Measurements from ENCODE around the gene SNX33.
"Not testable (repeated sequence)": the region's sequence is repeated elsewhere in the genome, so short reads cannot be mapped to it uniquely, and the experiment has no call there.

Gene SNX33, protein sequence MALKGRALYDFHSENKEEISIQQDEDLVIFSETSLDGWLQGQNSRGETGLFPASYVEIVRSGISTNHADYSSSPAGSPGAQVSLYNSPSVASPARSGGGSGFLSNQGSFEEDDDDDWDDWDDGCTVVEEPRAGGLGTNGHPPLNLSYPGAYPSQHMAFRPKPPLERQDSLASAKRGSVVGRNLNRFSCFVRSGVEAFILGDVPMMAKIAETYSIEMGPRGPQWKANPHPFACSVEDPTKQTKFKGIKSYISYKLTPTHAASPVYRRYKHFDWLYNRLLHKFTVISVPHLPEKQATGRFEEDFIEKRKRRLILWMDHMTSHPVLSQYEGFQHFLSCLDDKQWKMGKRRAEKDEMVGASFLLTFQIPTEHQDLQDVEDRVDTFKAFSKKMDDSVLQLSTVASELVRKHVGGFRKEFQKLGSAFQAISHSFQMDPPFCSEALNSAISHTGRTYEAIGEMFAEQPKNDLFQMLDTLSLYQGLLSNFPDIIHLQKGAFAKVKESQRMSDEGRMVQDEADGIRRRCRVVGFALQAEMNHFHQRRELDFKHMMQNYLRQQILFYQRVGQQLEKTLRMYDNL

DNA sequence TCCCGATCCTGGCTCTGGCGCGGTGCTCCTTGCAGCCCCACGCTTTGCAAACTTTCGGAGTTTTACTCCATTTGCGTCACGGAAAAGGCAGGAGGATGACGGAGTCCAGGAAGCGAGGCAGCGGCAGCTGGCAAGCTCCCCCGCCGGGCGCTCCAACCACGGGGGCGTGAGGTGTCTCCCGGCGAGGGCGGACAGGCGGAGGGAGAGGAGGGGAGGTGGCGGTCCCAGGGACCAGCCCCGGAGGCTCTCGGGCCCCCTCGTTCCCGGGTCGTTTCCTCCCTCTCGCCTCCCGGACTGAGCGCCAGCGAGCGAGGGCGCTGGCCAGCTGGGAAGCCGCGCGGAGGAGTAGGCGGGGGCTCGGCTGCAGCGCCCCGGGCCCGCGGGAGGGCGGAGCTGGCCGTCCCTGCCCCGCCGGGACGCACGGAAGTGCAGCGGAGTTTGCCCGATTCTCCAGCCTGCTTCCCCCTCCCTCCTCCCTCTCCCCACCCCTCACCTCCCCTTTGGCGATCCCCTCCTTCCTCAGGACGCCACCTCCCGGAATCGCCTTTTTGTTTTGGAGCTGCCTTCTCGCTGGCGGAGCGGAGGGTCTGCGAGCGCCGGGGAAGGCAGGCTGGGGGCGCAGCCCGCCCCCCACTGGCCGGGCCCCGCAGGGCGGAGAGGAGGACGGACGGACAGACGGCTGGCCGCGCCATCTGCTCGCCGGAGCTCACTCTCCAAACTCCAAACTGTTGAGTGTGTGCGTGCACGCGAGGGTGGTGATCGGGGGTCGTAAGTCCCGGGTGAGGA lies at the start of gene SNX33:
TSS of gene SNX33 (plus strand) at position 543 of the 786 bp plus-strand sequence. CDS start 1,191 bp downstream, outside the sequence.
- peak; percentile 83 for DNase-seq

DNA sequence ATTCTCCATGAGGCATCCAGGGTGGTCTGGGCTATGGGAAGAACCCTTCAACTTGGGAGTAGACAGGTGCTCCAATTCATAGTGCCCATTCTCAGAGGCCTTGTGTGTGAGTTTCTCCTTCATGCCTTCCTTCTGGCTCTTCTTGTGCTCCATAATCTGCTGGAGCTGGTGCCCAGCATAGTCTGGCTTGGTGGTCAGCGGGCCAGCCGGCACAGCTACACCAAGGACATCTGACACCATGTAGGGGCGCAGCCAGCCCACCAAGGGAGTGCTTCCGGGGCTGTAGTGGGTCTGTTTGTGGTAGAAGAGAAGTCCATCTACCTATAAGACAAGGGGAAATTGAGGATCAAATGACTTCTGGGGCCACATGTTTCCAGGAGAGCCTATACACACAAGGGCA lies 49.4 kb upstream of the SNX33 start:
- no peak for DNase-seq

DNA sequence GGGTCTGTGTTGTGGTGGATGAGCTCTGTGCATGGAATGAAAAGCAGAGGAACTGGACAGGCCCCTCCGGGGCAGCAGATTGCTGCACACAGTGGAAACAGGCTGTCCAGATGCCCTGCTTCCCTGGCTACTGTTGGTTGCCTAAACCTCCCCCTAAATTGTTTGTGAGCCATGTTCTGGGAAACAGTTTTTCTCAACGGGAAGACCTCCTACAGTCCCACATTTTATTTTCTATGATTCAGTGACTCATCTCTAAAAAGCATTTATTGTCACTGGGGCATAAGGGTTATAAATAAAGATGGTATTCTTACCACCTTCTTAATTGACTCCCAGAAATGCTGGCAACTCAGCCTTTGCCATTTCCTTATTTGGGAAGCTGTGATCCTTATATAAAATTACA lies 48.3 kb upstream of the SNX33 start:
- DNase-seq = peak; percentile 42

DNA sequence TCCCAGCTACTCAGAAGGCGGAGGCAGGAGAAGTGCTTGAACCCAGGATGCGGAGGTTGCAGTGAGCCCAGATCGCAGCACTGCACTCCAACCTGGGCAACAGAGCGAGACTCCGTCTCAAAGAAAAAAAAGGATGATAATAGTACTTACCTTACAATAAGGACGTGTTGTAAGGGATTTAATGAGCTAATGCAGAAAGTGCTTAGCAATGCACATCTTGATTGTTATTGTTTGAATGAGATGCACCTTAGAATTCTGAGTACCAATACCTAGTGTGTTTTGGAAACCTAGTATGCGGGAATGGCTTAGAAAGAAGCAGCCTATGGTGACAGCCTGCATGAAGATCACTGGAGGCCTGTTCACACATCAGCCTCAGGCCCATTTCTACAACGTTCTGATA lies 41.7 kb upstream of the SNX33 start:
- no peak for DNase-seq

DNA sequence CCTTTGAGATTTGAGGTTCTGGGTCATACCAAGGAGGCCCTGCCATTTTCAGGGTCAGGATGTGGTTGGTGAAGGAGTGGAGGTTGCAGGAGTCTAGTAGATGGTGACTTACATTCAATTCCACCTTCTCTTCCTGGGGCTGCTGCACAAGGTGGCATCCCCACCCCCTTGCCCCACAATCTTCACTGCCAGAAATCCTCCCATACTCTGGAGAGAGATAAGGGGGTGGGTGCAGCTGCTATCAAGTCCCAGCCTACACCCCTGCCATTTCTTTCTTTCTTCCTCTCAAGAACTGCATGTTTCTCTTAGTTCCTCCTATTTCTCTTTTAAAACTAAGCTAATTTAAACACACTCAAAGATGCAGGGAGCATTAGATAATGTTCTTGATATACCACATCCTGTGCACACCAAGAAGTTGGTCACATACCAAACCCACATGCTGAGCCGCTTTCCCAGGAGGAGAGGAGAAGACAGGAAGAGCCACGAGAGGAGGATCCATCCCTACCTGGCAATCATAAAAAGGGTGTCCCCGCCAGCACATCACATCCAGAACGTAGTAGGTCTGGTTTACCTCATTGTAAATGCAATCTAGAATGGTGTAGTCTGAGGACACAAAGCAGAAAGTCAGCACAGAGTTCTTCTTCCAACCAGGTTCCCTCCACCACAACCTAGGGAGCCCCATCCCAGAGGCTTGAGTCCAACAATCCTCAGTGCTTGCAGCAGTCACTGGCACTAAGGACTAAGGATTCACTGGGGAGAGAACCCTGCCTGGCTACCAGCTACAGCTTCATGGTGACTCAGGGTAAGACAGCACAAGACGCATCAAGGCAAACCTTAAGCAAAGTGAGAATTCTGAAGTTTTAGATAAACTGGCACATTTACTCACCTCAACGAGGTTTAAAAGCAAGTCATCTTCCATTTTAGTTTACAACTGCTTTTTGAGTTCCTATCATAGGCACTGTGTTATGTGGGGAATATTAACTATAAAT lies 40.7 kb upstream of the SNX33 start:
- peak; percentile 42 for DNase-seq

DNA sequence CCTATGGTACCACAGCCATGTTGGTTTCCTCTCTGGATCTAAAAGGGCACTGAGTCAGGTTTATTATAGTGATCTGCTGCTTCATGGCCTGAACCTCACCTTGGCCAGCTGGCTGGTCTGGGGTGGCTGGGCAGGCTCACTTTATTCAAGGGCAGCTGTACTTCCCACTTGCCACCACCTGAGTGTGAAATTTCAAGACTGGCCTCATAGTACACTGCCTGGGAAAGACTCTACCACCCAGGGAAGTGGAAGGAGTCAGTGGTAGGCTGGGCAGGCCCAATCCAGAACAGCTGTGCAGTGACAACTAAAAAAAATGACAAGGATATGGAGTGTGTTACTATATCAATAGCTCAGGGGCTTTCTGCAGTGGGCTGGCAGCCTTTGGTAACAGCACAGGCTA lies 30.9 kb upstream of the SNX33 start:
- DNase-seq = no peak

DNA sequence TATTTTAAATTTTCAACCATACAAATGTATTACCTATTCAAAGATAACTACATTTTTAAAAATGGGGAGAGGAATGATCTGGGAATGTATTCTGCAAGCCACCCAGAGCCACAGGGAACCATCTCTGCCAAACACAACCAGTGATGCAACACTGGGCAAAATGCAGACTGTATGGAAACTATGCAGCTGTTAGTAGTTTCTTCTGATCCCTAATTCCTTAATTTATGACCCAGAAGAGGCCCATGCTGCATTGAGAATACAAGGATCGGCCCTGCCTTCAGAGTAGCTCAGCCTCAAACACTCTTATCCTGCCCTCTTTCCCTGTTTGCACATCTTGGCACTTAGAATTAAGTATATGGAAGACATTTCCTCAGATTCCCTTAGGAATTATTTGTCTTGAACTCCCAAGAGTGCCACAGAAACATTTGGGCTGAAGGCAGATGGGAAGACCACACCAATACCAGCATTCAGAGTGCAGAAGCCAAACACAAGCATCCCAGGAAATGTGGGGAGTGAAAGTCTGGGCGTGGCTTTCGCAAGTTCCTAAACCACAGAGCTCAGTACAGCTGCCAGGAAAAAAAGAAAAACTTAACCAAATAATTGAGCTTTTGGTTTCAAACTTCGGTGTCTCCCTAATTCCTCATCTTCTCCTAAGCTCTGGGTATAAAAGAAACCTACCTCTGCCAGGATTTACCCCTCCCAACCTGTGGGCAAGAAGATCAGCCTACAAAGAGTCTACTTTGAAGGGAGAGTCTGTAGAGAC lies 27.5 kb upstream of the SNX33 start:
- DNase-seq = peak; percentile 81

DNA sequence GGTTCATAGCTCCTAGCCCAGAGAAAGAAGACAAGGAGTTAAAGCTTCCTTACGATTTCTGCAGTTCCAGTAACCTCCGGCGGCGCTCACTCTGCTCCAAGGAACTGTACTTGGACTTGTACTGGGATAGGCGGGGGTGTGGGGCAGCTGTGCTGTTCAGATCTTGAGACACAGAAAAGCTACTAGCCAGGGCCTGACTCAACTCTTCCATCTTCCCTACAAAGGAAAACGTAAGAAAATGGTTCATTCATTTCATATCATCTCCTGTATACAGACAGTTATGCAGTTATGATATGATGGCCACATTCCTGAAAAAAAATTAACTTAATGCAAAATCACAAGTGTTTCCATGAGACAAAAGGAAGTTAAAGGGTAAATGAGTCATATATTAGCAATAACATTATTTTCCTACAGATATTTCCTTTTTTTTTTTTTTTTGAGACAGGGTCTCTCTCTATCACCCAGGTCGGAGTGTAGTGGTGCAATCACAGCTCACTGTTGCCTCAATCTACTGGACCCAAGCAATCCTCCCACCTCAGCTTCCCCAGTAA lies 26.8 kb upstream of the SNX33 start:
- peak; percentile 90 for DNase-seq

DNA sequence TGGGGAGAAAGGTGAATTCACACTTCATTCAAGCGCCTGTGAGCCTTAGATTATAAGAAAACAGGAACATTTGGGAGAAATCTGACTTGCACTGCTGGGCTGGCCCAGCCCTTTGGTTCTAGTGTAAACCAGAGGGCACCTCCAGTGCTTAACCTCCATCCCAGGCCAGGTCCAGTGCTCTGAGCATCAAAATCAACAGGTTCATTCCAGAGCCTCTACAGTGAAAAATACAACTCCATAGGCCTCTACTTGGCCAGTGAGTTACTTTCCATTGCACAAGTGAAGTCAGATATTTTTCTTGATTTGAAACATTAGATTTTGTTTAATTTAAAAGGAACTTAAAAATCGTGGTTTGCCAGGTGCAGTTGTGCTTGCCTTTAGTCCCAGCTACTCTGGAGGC lies 25.2 kb upstream of the SNX33 start:
- DNase-seq = no peak

DNA sequence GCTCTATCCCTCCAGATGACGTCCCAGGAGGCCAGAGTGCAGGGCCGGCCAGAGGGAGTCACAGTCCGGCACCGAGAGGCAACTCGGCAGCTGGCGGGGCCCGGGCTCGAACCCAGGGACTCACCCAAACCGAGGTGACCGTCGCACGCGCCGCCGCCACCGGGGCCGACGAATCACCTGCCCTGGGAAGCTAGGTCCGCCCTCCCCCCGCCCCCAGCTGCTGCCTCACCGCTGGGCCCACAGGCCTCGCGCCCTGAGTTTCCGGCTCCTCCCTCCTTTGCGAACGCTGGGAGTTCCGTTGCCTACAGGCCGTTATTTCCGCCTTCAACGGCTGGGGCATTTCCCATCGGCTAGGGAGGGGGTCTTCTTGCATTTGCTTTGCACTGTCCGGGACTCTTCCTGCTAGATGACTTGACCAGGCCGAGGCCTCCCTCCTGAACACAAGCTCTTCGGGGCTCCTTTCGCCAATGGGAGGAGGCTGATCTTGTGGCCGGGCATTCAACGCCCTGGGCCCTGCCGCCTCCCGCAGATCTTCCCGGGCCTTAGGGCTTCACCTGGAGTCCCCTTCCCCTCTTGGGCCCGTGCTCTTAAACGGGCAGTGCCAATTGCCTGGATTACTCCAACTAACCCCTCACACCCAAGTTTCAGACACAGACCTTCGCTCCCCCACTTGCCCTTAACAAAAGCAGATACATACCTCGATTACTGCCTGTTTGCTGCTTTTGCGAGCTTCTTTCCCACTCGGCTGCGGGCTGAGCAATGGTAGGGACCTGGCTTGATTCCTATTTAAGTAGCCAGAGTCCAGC lies 22.0 kb upstream of the SNX33 start, which contains the start of gene SNUPN:
TSS of gene SNUPN (minus strand) at position 184 of the 806 bp plus-strand sequence. CDS start 4,674 bp downstream, outside the sequence.
- peak; percentile 92 for DNase-seq

DNA sequence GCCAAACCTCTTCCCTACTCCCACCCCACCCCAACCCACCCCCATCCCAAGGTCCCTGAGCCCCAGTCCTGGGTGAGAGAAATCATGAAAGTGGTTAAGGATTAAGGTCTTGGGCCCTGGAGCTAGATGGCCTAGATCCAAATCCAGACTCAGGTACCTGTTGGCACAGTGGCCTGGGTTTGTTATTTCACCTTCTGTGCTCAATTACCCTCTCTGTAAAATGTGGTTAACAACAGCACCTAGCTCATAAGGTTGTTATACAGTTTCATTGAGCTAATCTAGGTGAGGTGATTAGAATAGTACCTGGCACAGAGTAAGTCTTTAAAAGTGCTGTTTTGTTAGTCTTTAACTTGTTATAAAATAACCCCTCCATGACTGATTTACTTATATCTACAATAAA lies 15.8 kb upstream of the SNX33 start:
- DNase-seq = no peak

DNA sequence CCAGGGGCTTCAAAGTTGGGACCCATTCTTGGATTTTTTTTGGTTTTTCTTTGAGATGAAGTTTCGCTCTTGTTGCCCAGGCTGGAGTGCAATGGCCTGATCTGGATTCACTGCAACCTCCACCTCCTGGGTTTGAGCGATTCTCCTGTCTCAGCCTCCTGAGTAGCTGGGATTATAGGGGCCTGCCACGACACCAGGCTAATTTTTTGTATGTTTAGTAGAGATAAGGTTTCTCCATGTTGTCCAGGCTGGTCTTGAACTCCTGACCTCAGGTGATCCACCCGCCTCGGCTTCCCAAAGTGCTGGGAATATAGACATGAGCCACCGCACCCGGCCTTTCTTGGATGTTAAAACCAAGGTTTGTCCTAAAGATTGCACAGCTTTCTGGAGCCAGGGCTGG lies 13.8 kb upstream of the SNX33 start:
- DNase-seq = not testable (repeated sequence)

DNA sequence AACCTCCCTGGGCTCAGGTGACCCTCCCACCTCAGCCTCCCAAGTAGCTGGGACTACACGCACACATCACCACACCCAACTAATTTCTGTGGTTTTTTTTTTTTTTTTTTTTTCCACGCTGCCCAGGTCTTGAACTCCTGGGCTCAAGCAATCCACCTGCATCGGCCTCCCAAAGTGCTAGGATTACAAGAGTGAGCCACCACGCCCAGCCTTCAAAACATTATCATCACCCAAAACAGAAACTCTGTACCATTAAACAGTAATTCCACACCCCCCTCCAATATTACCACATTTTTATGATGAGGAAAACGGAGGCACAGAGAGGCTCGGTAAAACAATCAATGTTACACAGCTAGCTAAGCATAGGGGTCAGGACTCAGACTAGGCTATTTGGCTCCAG lies 11.7 kb upstream of the SNX33 start:
- DNase-seq = no peak

DNA sequence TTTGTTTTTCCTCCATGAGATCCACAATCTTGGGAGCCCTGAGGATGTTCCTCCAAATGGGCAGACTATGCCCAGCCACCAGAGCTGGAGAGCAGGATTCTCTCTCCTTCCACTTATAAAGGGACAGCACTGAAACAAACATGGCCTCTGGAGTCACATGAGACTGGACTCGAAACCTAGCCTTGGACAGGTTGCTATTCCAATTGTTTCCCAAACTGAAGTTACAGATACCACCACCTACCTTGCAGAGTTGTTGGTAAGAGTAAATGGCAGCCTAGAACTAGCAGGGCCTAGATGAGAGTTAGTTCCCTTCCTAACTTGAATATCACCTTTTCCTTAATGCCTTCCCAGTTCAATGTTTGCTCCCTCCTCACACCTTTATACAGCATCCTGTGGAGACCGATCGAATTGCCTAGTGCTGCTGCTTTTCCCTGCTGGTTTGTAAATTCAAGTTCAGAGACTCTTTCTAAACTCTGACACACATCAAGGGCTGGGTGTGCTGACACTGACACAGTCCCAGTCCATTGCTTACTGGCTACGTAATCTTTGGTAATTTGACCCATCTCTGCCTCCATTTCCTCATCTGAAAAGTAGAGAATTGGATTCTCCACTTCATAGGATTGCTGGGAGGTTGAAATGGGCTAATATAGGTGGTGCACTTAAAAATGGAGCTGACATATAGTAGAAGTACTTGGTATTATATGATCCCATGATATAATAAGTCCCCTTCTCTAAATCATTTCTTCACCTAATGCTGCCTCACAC lies 10.3 kb upstream of the SNX33 start:
- DNase-seq = no peak

DNA sequence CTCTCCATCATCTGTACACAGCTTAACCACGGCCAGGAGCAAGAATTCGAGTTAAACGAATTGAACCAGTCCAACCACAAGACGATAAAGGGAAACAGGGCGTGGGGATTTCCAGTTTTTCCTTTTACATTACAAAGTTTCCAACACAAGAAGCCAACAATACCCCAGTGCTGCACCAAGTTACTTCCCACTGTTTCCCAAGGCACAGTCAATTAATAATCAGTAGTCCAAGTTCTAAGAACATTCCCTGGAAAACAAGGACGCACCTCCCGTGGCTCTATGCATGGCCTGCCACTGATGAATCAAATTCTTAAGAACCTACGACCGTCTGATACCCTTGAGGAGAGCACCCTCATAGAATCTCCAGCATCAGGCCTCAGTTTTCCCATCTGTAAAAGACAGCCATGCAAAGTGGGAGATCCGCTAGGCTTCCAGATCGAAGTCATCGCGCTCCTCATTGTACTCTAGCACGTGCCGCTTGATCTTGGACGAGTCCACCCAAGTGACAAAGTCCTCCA lies 8.5 kb upstream of the SNX33 start:
- DNase-seq = no peak

DNA sequence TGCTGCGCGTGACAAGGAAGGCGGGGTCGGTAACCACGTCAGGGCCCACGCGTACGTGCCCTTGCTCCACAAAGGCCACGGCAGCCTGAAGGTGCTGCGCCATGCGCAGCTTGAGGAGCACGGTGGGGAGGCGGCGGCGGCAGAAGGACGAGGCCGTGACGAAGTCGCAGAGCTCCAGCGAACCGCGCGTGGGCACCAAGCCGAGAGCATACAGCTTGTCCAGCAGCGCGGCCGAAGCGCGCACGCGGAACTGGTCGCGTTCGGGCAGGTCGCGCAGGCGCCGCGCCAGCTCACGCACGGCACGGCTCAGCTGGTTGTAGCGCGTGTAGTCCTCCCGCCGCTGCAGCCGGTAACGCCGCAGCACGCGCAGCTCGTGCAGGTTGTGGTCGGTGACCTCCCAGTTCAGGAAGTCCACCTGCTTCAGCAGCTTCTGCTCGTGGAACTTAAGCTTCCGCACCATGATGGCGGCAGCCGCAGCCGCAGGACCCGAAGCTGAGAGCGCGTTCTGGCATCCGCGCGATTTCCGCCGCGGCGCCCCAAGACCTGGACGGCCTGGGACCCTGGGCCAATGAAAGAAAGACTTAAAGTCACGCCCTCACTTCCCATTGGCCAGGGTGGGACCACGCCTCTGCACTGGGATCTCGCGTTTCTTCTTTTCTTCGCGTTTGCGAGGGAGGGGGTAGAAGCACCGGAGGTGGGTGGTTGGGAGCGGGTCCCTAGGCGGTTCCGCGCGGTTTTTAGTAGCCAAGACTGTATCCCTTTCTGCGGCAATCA lies 7.8 kb upstream of the SNX33 start, which contains the start of gene IMP3:
TSS of gene IMP3 (minus strand) at position 516 of the 774 bp plus-strand sequence. CDS start at position 460, 56 bp downstream.
- DNase-seq = peak; percentile 97

DNA sequence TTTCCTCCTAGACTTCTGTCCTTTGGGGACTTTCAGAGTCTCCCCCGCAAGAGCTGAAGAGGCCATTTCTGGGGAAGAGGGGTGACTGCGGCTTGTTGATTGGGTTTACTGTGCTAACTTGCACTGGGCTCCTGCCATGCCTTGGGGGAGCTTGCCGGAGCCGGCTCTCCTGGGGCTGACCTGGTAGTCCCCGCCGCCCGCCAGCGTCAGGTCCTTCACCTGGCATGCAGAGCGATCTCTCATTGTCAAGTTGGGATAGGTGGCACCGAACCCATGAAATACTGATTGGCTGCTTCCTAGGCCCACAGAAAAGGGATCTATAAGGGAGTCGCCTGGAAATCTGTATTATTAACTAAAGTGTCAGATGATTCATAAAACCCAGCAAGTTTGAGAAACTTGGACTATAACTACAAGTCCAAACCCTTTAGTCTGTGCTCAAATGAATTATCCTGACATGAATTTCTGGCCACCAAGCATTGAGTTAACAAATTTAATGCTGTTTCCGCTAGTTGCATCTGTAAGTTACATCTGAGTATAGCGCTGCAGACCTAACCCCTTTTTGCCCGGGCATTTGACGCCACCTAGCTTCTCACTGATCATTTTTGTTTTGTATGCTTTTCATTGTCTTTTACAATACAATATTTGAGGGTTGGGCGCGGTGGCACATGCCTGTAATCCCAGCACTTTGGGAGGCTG lies 7.1 kb upstream of the SNX33 start:
- peak; percentile 65 for DNase-seq

DNA sequence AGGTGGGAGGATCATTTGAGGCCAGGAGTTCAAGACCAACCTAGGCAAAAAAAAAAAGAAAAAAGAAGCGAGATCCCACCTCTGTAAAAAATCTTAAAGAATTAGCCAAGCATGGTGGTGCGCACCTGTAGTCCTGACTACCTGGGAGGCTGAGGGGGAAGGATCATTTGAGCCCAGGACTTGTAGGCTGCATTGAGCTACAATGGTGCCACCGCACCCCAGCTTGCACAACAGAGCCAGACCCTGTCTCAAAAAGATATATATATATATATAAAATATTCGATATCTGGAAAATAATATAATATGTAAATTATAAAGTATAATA lies 6.6 kb upstream of the SNX33 start:
- DNase-seq = no peak

Data from fibroblast of skin of right quadriceps (primary cell).